Measurements from ENCODE around the gene PON3.

PON3 gene

GRCh38 chr7:95427166-95427565, 31.0 kb upstream of the PON3 start:
- H3K9me3 Mint-ChIP-seq: no peaks in the 10 kb centered on the region
- H3K36me3 Mint-ChIP-seq: no peaks in the 10 kb centered on the region
- no peak overlapping the region for H3K4me3 Mint-ChIP-seq
- no peak overlapping the region for H3K27ac Mint-ChIP-seq
- H3K27me3 Mint-ChIP-seq: peaks cover 2% of the 10 kb centered on the region
- H3K4me1 Mint-ChIP-seq: no peaks in the 10 kb centered on the region

GRCh38 chr7:95425694-95426093, 29.5 kb upstream of the PON3 start:
- no peaks in the 10 kb centered on the region for H3K9me3 Mint-ChIP-seq
- H3K27me3 Mint-ChIP-seq: no peaks in the 10 kb centered on the region
- no peaks in the 10 kb centered on the region for H3K4me1 Mint-ChIP-seq
- H3K36me3 Mint-ChIP-seq: no peaks in the 10 kb centered on the region
- no peak overlapping the region for H3K4me3 Mint-ChIP-seq
- no peak overlapping the region for H3K27ac Mint-ChIP-seq

- no peaks in the 10 kb centered on the region for H3K36me3 Mint-ChIP-seq
- no peak overlapping the region for H3K27ac Mint-ChIP-seq
- H3K27me3 Mint-ChIP-seq: no peaks in the 10 kb centered on the region
- no peaks in the 10 kb centered on the region for H3K9me3 Mint-ChIP-seq
- no peaks in the 10 kb centered on the region for H3K4me1 Mint-ChIP-seq
- H3K4me3 Mint-ChIP-seq: no peak overlapping the region
Observed at GRCh38 chr7:95424716-95425115, 28.5 kb upstream of the PON3 start.

- H3K36me3 Mint-ChIP-seq: no peaks in the 10 kb centered on the region
- no peak overlapping the region for H3K4me3 Mint-ChIP-seq
- H3K27me3 Mint-ChIP-seq: no peaks in the 10 kb centered on the region
- H3K27ac Mint-ChIP-seq: no peak overlapping the region
- H3K9me3 Mint-ChIP-seq: no peaks in the 10 kb centered on the region
- no peaks in the 10 kb centered on the region for H3K4me1 Mint-ChIP-seq
Observed at GRCh38 chr7:95421847-95422444, 25.8 kb upstream of the PON3 start.

- H3K4me1 Mint-ChIP-seq: no peaks in the 10 kb centered on the region
- H3K36me3 Mint-ChIP-seq: no peaks in the 10 kb centered on the region
- no peak overlapping the region for H3K27ac Mint-ChIP-seq
- no peaks in the 10 kb centered on the region for H3K27me3 Mint-ChIP-seq
- H3K4me3 Mint-ChIP-seq: no peak overlapping the region
- H3K9me3 Mint-ChIP-seq: no peaks in the 10 kb centered on the region
Observed at GRCh38 chr7:95421000-95421846, 25.0 kb upstream of the PON3 start.

GRCh38 chr7:95412075-95412474, 15.9 kb upstream of the PON3 start:
- Mint-ChIP-seq H3K27ac (no peak overlapping the region), H3K36me3 (no peaks in the 10 kb centered on the region), H3K4me1 (no peaks in the 10 kb centered on the region), H3K27me3 (no peaks in the 10 kb centered on the region), H3K9me3 (no peaks in the 10 kb centered on the region), H3K4me3 (no peak overlapping the region)

GRCh38 chr7:95411666-95412065, 15.5 kb upstream of the PON3 start:
- Mint-ChIP-seq H3K36me3 (no peaks in the 10 kb centered on the region), H3K27me3 (no peaks in the 10 kb centered on the region), H3K9me3 (no peaks in the 10 kb centered on the region), H3K27ac (no peak overlapping the region), H3K4me3 (no peak overlapping the region), H3K4me1 (no peaks in the 10 kb centered on the region)

- H3K4me3 Mint-ChIP-seq: no peak overlapping the region
- H3K36me3 Mint-ChIP-seq: no peaks in the 10 kb centered on the region
- H3K9me3 Mint-ChIP-seq: no peaks in the 10 kb centered on the region
- H3K4me1 Mint-ChIP-seq: no peaks in the 10 kb centered on the region
- H3K27ac Mint-ChIP-seq: no peak overlapping the region
- H3K27me3 Mint-ChIP-seq: peaks cover 3% of the 10 kb centered on the region
Observed at GRCh38 chr7:95411036-95411435, 14.9 kb upstream of the PON3 start.

GRCh38 chr7:95407751-95408150, 11.6 kb upstream of the PON3 start:
- H3K36me3 Mint-ChIP-seq: no peaks in the 10 kb centered on the region
- H3K27ac Mint-ChIP-seq: no peak overlapping the region
- no peaks in the 10 kb centered on the region for H3K4me1 Mint-ChIP-seq
- H3K4me3 Mint-ChIP-seq: no peak overlapping the region
- peaks cover 3% of the 10 kb centered on the region for H3K27me3 Mint-ChIP-seq
- H3K9me3 Mint-ChIP-seq: no peaks in the 10 kb centered on the region

- Mint-ChIP-seq H3K4me3 (no peak overlapping the region), H3K36me3 (no peaks in the 10 kb centered on the region), H3K27me3 (peaks cover 3% of the 10 kb centered on the region), H3K9me3 (no peaks in the 10 kb centered on the region), H3K27ac (no peak overlapping the region), H3K4me1 (no peaks in the 10 kb centered on the region)
Observed at GRCh38 chr7:95405800-95406199, 9.6 kb upstream of the PON3 start.

GRCh38 chr7:95405208-95405607, 9.0 kb upstream of the PON3 start:
- Mint-ChIP-seq H3K27me3 (peaks cover 4% of the 10 kb centered on the region), H3K4me1 (no peaks in the 10 kb centered on the region), H3K36me3 (no peaks in the 10 kb centered on the region), H3K9me3 (no peaks in the 10 kb centered on the region), H3K4me3 (no peak overlapping the region), H3K27ac (no peak overlapping the region)

- no peak overlapping the region for H3K4me3 Mint-ChIP-seq
- H3K36me3 Mint-ChIP-seq: no peaks in the 10 kb centered on the region
- H3K9me3 Mint-ChIP-seq: no peaks in the 10 kb centered on the region
- peaks cover 4% of the 10 kb centered on the region for H3K27me3 Mint-ChIP-seq
- no peaks in the 10 kb centered on the region for H3K4me1 Mint-ChIP-seq
- no peak overlapping the region for H3K27ac Mint-ChIP-seq
Observed at GRCh38 chr7:95404316-95404865, 8.2 kb upstream of the PON3 start.

GRCh38 chr7:95398155-95398940, 2.2 kb upstream of the PON3 start:
- Mint-ChIP-seq H3K36me3 (no peaks in the 10 kb centered on the region), H3K4me3 (no peak overlapping the region), H3K27me3 (peaks cover 21% of the 10 kb centered on the region), H3K4me1 (no peaks in the 10 kb centered on the region), H3K9me3 (no peaks in the 10 kb centered on the region), H3K27ac (no peak overlapping the region)

GRCh38 chr7:95397381-95397780, 1.2 kb upstream of the PON3 start:
- Mint-ChIP-seq H3K27ac (no peak overlapping the region), H3K9me3 (no peaks in the 10 kb centered on the region), H3K4me3 (no peak overlapping the region), H3K36me3 (no peaks in the 10 kb centered on the region), H3K4me1 (no peaks in the 10 kb centered on the region), H3K27me3 (peaks cover 24% of the 10 kb centered on the region)

GRCh38 chr7:95395755-95396135, 430 bp downstream of the PON3 start:
- Mint-ChIP-seq H3K4me1 (no peaks in the 10 kb centered on the region), H3K4me3 (peak overlapping the region; percentile 53), H3K9me3 (no peaks in the 10 kb centered on the region), H3K36me3 (no peaks in the 10 kb centered on the region), H3K27me3 (peaks cover 24% of the 10 kb centered on the region), H3K27ac (no peak overlapping the region)

- H3K4me1 Mint-ChIP-seq: no peaks in the 10 kb centered on the region
- H3K36me3 Mint-ChIP-seq: no peaks in the 10 kb centered on the region
- H3K9me3 Mint-ChIP-seq: no peaks in the 10 kb centered on the region
- peaks cover 22% of the 10 kb centered on the region for H3K27me3 Mint-ChIP-seq
- no peak overlapping the region for H3K27ac Mint-ChIP-seq
- no peak overlapping the region for H3K4me3 Mint-ChIP-seq
Observed at GRCh38 chr7:95394370-95394769, 1.8 kb downstream of the PON3 start.
